HG02678 (cell line): ENCODE data around the gene SNRNP27.
"Not testable (repeated sequence)": the region's sequence is repeated elsewhere in the genome, so short reads cannot be mapped to it uniquely, and the experiment has no call there.

ENCODE experiments used
- ATAC-seq: cut with Tn5 transposase; IDR thresholded peaks from one replicate; pipeline ENCODE4 v1.9.1; 2021; ENCODE audit warnings: mild to moderate bottlenecking, moderate library complexity; ENCODE audit not compliant: unreplicated experiment

SNRNP27 gene, protein sequence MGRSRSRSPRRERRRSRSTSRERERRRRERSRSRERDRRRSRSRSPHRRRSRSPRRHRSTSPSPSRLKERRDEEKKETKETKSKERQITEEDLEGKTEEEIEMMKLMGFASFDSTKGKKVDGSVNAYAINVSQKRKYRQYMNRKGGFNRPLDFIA

DNA sequence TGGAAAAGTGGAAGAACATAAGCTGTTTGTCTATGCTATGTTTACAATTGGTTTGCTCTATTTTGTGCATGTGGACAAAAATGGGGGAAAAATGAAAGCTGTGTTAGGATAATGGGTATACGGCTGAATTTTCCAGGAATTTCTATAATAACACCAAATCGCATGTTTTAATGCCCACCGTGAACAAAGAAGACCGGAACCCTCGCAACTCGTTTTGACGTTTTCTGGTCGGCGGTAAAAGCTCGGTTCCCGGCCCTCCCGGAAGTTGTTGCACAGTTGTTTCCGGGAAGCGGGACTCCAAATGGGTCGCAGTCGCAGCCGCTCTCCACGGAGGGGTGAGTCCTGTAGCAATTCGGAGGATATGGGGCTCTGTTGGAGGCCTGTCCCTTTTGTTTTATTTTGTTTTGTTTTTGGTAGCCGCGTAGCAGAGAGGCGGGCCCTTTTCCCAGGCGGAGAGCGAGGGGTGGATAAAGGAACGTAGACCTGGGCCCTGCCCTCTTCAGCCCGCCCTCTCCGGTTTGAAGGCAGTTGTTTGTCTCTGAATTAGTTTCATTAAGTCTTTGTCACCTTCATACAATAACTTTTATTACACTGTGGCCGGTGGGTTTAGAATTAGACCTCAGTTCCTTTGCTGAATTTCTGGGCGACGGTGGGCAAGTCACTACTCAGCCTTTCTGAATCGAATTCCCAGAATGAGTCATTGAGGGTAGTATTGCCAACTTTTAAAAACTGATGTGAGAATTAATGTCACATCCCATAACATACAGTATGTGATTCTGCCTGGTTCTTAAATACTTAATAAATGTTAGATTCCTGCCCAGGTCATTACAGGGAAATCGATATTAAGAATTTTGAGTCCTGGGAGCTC lies at the start of gene SNRNP27:
SNRNP27 (plus strand) TSS at position 273 of the 868 bp plus-strand sequence; CDS start at position 302, 29 bp downstream.
- peak; percentile 84 for ATAC-seq

DNA sequence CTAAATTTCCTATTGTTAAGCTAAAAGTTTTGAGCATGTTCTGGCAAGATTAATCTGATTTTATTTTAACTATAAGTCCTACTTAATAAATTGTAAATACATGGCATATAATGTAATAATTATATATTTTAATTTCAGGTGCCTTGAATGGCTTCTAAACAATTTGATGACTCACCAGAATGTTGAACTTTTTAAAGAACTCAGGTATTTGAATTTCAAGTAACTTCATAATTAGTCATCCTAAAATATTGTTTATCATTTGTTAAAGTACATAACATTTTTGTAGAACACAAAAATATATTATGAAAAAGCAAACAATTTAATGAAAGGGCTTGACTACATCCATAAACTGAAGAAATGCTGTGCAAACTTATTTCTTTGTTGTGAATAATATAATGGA lies 49.8 kb upstream of the SNRNP27 start:
- no peak for ATAC-seq

DNA sequence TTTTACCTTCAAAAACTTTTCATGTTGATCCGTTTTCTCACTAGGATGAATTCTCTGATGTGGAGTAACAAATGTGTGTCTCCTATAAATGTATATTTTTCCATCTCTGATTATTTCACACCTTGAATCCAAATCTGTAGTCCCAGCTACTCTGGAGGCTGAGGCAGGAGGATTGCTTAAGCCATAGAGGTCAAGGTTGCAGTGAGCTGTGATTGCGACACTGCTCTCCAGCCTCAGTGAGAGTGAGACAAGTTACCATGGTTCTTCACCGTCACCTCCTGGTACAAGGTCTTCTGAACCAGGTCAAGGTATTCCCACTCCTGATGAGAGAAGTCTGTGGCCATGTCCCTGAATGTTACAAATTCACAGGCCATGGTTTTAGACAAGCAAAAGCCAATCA lies 49.2 kb upstream of the SNRNP27 start:
- no peak for ATAC-seq

DNA sequence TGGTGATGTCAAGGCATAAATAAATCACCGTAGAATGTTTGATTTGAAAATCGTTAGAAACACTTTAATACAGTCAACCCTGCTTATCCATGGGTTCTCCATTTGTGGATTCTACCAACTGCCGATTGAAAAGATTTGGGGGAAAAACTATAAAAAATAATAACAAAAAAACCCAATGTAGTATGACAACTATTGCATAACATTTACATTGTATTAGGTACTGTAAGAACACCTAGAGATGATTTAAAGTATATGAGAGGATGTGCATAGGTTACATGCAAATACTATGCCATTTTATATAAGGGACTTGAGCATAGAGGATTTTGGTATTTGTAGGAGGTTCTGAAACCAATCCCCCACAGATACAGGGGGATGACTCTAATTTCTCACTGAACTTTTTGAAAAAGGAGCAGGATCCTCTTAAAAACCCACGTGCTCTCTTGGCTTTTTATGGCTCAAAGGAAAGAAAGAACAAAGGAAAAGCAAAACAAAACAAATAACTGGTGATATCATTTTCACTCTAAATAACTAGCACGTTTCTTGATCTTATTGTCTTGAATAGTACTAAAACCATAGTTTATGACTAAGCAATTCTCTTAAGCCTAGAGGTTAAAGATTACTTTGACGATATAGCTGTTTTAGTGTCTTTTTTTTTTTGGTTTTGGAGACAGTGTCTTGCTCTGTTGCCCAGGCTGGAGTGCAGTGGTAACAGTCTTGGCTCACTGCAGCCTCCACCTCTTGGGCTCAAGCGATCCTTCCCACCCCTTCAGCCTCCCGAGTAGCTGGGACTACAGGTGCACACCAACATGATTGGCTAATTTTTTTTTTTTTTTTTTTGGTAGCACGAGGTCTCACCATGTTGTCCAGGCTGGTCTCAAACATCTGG lies 47.3 kb upstream of the SNRNP27 start:
- ATAC-seq: no peak

DNA sequence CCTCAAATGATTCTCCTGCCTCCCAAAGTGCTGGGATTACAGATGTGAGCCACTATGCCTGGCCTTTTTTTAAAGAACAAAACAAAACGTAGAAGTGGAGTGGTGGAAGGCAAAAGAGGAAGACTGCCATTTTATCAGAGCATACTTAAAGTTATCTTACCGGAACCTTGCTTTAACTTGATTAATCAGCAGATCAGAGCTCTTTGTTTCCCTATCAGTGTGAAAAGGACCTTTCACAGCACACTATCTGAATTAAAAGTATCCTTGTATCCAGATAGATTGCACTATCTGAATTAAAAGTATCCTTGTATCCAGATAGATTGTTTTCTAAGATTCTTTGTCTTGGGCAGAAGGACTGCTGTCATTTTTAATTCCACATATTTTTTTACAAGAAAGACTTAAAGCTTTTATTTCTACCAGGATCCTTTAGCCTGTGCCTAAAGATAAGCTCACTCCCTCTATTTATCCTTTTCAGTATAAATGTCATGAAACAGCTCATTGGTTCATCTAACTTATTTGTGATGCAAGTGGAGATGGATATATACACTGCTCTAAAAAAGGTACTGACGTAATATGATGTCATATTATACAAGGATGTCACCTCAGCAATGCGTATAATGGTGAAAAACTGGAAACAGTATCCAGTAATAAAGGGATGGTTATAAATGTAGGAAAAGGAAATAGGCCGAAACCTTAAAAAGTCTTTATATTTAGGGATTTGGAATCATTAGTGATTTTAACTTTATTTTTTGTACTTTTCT lies 46.5 kb upstream of the SNRNP27 start:
- ATAC-seq: no peak

DNA sequence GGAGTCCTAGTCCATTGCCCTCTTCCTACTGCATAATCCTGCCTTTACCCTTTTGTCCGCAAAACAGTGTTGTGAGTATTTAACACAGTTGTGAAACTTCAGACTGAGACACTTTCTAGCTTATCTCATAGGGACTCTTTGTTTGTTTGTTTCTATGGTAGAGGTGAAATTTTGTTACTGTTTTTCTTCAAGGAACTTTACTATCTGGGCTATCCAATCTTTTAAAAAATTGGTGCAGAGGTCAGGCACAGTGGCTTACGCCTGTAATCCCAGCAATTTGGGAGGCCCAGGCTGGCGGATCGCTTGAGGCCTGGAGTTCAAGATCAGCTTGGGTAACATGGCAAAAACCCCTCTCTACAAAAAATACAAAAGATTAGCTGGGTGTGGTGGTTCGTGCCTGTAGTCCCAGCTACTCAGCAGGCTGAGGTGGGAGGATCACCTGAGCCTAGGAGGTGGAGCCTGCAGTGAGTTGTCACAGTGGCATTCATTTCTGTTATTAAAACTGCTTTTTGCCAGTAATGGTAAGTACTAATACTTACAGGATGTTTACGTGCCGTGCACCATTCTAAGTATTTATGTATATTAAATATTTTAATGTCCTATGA lies 45.5 kb upstream of the SNRNP27 start:
- ATAC-seq: no peak

DNA sequence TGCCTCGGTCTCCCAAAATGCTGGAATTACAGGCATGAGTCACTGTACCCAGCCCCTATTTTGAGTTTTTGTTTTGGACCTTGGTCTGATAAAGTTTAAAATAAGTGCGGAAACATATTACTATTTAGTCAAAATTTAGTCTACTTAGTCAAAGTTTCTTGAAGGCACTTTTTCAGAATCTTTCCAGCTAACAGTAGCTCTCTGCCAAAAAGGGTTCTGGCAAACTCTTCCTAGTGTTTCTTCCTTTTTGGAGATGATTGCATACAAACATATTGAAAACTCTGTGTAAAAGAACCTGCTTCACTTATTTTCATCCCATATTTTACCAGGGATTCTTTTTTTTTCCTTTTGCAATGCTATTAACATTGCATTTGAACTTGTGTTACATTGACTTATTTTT lies 35.5 kb upstream of the SNRNP27 start:
- ATAC-seq: no peak

DNA sequence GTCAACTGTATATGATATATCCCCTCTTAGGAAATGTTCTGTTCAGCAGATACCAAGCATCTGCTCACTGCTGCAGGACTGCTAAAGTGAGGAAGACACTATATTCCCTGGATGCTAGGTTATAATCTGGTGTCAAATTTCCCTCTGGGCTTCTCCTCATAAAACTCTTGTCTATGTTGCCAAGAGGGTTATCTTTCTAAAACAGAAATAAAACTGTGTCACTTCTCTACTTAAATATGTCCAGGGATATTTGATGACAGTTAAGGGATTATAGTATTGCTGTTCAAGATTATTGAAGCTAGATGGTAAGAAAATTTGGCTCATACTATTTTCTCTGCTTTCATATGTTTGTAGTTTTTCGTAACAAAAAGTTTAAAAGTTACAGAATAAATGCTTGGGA lies 30.5 kb upstream of the SNRNP27 start:
- ATAC-seq: no peak

DNA sequence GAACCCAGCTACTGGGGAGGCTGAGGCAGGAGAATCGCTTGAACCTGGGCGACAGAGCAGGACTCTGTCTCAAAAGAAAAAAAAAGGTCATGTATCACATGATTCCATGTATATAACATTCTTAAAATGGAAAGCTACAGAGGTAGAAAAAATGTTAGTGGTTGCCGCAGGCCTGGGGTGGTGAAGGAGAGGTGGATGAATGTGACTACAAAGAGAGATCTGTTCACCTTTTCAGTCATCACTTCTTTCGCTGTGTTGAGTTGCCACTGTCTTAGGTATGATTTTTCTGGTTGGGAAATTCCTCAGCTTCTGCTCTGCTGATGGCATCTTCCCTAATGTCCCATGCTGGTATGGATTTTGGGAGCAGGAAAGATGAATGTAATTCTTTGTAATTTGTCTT lies 5.3 kb upstream of the SNRNP27 start:
- ATAC-seq: no peak

DNA sequence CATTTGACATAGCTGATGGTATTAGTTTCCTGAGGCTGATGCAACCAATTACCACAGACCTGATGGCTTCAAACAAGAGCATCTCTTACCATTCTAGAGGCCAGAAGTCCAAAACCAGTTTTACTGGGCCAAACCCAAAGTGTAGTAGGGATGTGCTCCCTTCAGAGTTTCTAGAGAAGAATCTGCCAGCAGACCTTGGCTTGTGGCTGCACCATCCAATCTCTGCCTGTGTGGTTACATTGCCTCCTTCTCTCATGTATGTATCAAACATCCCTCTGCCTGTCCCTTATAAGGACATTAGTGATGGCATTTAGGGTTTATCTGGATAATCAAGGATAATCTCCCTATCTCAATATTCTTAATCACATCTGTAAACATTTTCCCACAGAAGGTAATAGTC lies 4.5 kb upstream of the SNRNP27 start:
- no peak for ATAC-seq

DNA sequence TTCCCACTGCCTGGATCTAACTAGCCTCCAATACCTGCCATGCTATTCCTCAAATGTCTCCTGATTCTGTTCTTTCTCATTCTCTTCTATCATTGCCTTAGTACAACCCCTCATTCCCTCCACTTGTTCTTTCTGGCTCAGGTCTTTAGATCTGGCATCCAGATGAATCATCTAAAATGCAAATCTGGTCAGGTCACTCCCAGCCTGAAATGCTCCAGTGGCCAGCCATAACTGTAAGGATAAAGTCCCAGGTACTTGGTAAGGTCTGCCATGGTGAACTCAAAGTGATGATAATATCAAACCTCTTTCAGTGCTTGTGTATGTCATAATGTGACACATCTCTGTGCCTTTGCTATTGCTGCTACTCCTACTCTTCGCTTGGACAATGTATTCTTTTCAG lies 2.9 kb upstream of the SNRNP27 start:
- ATAC-seq: no peak

DNA sequence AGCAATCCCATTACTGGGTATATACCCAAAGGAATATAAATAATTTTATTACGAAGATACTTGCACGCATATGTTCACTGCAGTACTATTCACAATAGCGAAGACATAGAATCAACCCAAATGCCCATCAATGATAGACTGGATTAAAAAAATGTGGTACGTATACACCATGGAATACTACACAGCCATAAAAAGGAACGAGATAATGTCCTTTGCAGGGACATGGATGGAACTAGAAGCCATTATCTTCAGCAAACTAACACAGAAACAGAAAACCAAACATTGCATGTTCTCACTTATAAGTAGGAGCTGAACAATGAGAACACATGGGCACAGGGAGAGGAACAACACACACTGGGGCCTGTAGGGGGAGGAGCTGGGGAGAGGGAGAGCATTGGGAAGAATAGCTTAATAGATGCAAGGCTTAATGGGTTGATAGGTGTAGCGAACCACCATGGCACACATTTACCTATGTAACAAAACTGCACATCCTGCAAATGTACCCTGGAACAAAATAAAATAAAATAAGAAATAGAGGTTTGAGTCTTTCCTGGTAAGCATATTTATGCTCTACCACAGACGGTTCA lies 825 bp upstream of the SNRNP27 start:
- ATAC-seq: not testable (repeated sequence)

DNA sequence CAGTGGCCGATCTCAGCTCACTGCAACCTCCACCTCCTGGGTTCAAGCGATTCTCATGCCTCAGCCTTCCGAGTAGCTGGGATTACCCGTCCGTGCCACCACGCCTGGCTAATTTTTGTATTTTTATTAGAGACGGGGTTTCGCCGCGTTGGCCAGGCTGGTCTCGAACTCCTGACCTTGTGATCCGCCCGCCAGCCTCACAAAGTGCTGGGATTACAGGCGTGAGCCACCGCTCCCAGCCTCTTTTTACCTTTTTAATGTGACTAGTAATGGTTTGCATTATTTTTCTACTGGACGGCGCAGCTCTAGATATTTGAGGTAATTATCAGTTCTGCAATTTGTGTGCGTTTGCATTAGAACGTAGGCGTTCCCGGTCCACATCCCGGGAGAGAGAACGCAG lies 981 bp downstream of the SNRNP27 start:
- not testable (repeated sequence) for ATAC-seq

DNA sequence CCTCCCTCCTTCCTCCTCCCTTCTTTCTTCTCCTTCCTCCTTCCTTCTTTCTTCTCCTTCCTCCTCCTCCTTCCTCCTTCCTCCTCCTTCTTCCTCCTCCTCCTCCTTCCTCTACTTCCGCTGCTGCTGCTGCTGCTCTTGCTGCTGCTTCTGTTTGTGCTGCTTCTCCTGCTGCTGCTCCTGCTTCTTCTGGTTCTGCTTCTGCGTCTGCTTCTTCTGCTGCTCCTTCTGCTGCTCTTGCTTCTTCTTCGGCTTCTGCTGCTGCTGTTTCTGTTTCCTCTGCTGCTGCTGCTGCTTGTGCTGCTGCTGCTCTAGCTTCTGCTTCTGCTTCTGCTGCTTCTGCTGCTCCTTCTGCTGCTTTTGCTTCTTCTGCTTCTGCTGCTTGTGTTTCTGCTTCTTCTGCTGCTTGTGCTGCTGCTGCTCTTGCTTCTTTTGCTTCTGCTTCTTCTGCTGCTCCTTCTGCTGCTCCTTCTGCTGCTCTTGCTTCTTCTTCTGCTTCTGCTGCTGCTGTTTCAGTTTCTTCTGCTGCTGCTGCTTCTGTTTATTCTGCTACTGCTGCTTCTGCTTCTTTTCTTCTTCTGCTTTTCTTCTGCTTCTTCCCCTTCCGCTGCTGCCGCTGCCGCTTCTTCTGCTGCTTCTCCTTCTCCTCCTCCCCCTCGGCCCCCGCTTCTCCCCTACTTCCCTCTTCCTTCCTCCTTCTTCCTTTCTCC lies 8.6 kb downstream of the SNRNP27 start:
- ATAC-seq: no peak

DNA sequence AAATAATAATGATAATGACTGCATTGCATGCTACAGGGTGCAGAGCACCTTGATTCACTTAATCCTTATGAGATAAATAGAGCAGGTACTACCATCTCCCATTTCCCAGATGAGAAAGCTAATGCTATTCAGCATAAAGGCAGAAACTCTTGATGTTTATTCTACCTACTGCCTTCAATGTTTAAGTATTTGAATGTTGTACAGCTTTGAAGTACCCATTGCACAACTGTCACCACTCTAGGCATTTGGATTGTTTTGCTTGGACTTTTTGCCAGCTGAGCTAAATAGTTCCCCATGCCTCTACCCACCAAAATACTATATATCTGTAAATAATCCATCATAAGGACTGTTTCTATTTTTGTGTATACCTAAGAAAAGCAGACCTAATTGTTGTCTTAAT lies 13.5 kb downstream of the SNRNP27 start:
- ATAC-seq: no peak

DNA sequence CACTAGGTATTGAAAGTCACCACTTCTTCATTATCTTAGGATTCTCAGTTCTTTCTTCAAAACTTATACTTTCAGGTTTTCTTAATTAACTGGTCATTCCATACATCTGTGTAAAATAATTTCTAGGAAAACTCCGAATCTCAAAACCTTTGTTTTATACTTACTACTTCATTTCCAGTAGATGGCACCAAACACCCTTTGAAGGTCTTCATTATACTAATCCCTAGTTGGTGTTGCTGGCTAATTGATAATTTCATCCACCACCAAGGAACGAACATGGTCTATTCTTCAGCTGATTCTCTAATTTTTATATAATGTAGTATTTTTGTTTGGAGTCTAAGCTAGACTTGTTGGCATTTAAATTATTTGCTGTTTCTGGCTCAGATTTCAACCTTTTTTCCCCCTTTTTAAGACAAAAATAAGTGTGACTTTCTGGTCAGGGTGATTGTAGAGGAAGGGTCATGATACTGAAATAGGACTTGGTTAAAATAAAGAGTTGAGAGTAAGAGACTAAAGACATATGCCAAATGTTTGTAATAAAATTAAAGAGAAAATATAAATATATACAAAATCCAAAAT lies 18.3 kb downstream of the SNRNP27 start:
- no peak for ATAC-seq

DNA sequence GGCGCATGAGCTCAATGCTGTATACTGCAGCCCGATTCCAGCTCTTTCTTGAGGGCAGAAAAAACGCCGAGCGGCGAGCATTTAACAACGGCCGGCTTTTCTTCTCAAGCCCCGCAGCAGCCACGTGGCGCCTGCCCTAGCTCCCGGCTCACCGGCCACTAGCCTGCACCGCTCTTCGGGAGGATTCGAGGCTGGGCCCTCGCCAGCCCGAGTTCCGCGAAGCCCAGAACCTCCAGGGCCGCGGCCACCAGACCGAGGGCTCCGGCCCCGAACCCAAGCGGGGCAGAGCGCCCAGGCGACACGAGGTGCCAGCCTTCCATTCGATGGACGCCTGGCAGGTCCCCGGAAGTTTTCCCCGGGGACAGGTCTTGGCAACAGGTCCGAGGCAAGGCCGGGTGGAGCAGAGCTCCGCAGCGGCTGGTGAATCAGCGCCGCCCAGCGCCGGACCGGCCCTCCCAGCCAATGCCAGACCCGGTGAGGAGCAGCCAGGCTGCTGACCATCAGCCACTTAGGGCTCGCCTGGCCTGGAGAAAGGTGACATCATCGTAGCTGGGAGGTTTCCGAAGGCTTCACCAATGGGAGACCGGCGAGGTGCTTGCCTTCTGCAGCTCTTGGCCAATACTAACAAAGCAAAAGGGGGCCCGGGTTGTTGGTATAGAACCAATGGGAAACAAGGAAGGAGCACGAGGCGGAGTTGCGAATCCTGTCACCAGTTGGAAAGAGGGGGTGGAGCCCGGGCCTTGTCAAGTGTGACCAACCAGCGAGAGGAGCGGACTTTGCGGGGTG lies 20.6 kb downstream of the SNRNP27 start:
- peak; percentile 88 for ATAC-seq
